Measurements from ENCODE around the gene FGD4. TPM values are rescaled to one million over a fixed set of nuclear protein-coding genes. Genes with fewer than 3 reads are reported as not detected.

Gene FGD4
- total RNA-seq, 8 experiments from 2014 or later: 1.6 to 35.0 (median 19.4) TPM

DNA sequence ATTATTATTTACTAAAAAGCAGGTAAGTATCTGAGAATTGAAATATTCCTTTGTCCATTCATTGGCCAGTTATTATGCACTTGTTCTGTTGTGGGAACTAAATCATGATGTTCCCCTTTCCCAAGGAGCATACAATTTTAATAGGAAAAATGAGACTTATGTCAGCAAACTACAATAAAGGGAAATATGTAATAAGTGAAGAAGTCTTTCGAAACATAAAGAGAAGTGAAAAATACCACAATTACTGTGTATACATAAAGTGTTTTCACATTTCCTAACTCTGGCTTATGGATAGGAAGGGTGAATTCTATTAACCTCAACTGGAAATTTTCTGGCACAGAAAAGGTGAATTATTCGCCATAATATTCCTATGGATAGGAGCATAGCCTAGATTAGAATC lies 201.3 kb downstream of the FGD4 start:
- 92 to 100% (median 94%) methylated on average over 2 of the region's 2 CpGs; no CpG with 5 or more reads in 2 of the 10 experiments for WGBS, 10 experiments
- in situ Hi-C loops (cut with MboI; ENCODE audit: low pct_unique_long_range_greater_than_20kb in 2 of 9, low sequenced_read_pairs in 9 of 9, unreplicated experiment in 9 of 9): no loop called here

DNA sequence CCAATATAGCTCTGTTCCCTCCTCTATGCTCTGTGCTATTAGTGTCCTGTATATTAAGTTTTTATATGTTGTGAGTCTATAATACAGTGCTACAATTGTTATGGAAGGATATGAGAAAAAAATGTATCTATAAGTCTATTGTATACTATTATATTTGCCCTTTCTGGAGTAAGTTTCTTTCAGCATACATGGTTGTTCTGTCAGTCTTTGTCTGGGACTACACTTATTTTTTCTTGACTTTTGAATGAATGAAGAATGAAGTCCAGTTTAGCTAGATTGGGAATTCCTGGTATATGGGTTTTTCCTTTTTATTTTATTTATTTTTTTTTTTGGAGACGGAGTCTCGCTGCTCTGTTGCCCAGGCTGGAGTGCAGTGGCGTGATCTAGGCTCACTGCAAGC lies 203.7 kb downstream of the FGD4 start:
- WGBS, 10 experiments: 80 to 100% (median 98%) methylated on average over 1 to 3 of the region's 3 CpGs; no CpG with 5 or more reads in 4 of the 10 experiments
- no peak overlapping the region for H3K4me3 ChIP-seq
- no peak overlapping the region for H3K27ac ChIP-seq
- in situ Hi-C loops (cut with MboI; ENCODE audit: low pct_unique_long_range_greater_than_20kb in 2 of 9, low sequenced_read_pairs in 9 of 9, unreplicated experiment in 9 of 9): no loop called here
- ATAC-seq (replicated peaks in 6 of 8): no peak
- no peaks in the 10 kb centered on the region for H3K4me1 ChIP-seq (replicated peaks in 1 of 2)

More for the DNA sequence above, 201.3 kb downstream of the FGD4 start:
- H3K4me1 ChIP-seq (replicated peaks in 1 of 2): peaks cover 0 to 5% of the 10 kb centered on the region in 2 donors
- no peak overlapping the region for H3K4me3 ChIP-seq
- no peak overlapping the region for H3K27ac ChIP-seq
- no peak for ATAC-seq (replicated peaks in 6 of 8)

DNA sequence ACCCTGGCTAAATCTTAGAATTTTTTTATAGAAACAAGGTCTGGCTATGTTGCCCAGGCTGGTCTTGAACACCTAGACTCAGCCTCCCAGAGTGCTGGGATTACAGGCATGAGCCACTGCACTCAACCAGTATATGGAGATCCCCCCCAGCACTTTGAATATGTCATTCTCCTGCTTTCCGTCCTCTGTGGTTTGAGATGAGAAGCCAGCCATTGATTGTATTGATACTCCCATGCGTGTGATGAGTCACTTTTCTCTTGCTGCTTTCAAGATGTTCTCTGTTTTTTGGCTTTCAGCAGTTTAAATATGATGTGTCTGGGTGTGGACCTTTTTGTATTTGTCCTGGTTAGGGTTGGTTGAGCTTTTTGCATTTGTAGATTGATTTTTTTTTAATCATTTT lies 204.5 kb downstream of the FGD4 start:
- ATAC-seq (replicated peaks in 6 of 8): peak in 3 of 8 experiments; percentile 63 to 99 (median 98)
- 0 to 100% (median 88%) methylated on average over 1 to 2 of the region's 2 CpGs for WGBS, 10 experiments
- peaks cover 0 to under 1% of the 10 kb centered on the region in 2 donors for H3K4me1 ChIP-seq (replicated peaks in 1 of 2)
- H3K4me3 ChIP-seq: no peak overlapping the region
- in situ Hi-C loops (cut with MboI; ENCODE audit: low pct_unique_long_range_greater_than_20kb in 2 of 9, low sequenced_read_pairs in 9 of 9, unreplicated experiment in 9 of 9): no loop called here
- H3K27ac ChIP-seq: no peak overlapping the region

DNA sequence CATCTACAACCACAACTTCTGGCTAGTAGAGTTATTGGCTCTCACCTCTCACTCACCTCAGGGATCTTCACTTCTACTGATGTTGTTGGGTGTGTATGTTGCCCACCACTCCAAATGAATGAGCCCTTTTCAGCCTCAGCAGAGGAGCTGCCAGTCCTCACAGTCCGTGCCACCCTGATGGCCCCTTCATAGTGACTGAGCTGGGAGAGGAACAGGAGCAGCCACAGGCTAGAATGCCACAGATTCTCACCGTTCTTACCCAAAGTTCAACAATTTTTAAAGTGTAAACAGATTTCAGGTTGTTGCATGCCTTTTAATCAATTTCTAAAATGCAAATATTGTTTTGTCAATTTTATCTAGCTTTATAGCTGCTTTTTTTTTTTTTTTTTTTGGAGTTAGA lies 205.2 kb downstream of the FGD4 start:
- Histone ChIP-seq H3K27ac (no peak overlapping the region), H3K4me1 (replicated peaks in 1 of 2) (peaks cover 0 to 4% of the 10 kb centered on the region in 2 donors), H3K4me3 (no peak overlapping the region)
- in situ Hi-C loops (cut with MboI; ENCODE audit: low pct_unique_long_range_greater_than_20kb in 2 of 9, low sequenced_read_pairs in 9 of 9, unreplicated experiment in 9 of 9): no loop called here
- 50 to 100% (median 89%) methylated on average over 1 to 2 of the region's 2 CpGs; no CpG with 5 or more reads in 2 of the 10 experiments for WGBS, 10 experiments
- no peak for ATAC-seq (replicated peaks in 6 of 8)

DNA sequence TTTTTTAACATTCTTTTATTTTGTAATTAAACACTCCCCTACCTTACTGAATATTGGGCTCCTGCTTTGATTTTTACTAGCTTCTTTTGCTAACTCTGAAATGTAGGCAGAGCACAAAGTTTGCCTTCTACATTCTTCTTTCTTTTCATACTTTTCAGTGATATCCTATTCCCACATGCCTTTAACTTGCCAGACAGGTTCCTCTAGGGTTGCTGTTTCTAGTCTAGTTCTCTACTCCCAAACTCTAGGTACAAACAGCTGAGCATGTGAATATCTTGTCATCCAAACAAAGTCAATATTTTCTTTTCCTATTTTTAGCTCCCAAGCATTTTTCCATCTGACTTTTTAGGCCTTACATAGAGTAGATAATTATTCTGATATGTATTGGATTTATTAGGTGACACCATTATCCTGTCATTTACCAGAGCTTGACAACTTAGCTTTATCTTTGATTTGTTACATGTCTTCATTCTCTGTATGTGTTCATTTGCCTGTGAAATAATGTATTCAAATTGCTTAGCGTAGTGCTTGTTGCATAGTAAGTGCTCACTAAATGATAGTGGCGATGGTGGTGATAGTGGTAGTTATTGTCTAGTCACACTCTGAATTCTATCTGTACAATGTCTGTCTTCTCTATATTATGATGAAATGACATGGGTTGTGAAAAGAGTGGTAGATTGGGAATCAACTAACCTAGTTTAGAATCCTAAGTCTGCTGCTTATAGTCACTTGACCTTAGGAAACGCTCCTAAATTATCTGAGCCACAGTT lies 206.2 kb downstream of the FGD4 start:
- 90 to 100% (median 98%) methylated on average over 1 to 3 of the region's 3 CpGs; no CpG with 5 or more reads in 2 of the 10 experiments for WGBS, 10 experiments
- Histone ChIP-seq H3K4me1 (replicated peaks in 1 of 2) (peaks cover 0 to 4% of the 10 kb centered on the region in 2 donors), H3K4me3 (no peak overlapping the region), H3K27ac (no peak overlapping the region)
- in situ Hi-C loops (cut with MboI; ENCODE audit: low pct_unique_long_range_greater_than_20kb in 2 of 9, low sequenced_read_pairs in 9 of 9, unreplicated experiment in 9 of 9): no loop called here
- ATAC-seq (replicated peaks in 6 of 8): no peak

DNA sequence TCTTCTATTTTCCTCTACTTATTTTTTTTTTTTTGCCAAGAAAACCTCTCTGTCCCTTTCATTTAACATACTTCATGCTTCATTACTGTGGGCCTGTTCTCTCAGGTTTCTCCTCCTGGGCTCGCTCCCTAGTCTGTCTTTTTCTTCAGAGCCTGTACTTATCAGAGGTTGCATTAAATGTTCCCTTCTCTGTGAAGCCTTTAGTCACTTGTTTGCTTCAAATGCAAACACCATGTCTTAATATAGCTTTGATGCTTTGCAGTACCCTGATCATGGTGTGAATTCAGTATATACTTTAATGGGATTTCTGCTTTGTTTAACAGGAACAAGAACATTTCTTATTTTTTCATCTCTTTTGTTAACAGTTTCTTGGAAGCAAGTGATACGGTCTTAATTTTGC lies 207.1 kb downstream of the FGD4 start:
- no peak overlapping the region for H3K27ac ChIP-seq
- WGBS, 10 experiments: 50 to 100% (median 91%) methylated on average over 1 to 2 of the region's 2 CpGs; no CpG with 5 or more reads in 1 of the 10 experiments
- no peak overlapping the region for H3K4me3 ChIP-seq
- no peak for ATAC-seq (replicated peaks in 6 of 8)
- H3K4me1 ChIP-seq (replicated peaks in 1 of 2): peaks cover 0 to 4% of the 10 kb centered on the region in 2 donors
- in situ Hi-C loops (cut with MboI; ENCODE audit: low pct_unique_long_range_greater_than_20kb in 2 of 9, low sequenced_read_pairs in 9 of 9, unreplicated experiment in 9 of 9): no loop called here

DNA sequence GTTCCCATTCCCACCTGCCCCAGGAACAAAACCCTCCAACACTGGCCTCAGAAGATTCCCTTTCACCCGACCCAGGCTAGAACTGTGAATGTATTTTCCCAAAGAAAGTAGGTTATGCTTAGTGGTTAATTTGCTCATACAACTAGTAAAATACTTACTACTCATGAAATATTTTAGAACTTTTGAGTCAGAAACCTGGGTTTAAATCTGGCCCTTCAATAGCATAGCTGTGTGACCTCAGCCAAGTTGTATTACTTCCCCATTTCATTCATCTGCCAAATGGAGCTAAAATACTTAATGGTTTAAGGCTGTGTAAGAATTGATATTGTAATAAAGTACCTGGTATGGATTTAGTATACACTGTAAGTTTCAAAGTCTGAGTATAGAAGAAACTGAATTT lies 210.6 kb downstream of the FGD4 start:
- peaks cover 0 to 4% of the 10 kb centered on the region in 2 donors for H3K4me1 ChIP-seq (replicated peaks in 1 of 2)
- 57 to 100% (median 100%) methylated on average over 1 of the region's 1 CpG; no CpG with 5 or more reads in 5 of the 10 experiments for WGBS, 10 experiments
- ATAC-seq (replicated peaks in 6 of 8): no peak
- no peak overlapping the region for H3K4me3 ChIP-seq
- in situ Hi-C loops (cut with MboI; ENCODE audit: low pct_unique_long_range_greater_than_20kb in 2 of 9, low sequenced_read_pairs in 9 of 9, unreplicated experiment in 9 of 9): no loop called here
- H3K27ac ChIP-seq: no peak overlapping the region

DNA sequence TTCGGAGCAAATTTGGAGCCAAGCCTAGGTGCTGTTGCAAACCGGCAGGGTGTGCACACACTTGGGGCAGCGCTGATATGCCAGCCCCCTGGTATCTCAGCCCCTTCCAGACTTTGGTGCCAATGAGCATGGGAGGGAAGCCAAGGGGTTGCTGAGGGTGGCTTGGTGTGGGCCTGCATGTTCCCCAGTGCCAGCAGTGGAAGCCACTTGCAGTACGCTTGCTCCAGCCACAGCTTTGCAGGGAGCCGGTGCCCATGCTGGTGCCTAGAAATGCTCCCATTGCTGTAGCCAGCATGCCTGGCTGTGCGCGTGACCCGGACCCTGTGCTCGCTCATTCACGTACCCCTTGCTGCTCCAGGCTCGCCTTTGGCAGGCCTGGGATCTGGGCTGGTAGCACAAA lies 212.6 kb downstream of the FGD4 start:
- H3K27ac ChIP-seq: no peak overlapping the region
- peaks cover 0 to 4% of the 10 kb centered on the region in 2 donors for H3K4me1 ChIP-seq (replicated peaks in 1 of 2)
- H3K4me3 ChIP-seq: no peak overlapping the region
- WGBS, 10 experiments: 60 to 100% (median 92%) methylated on average over 1 to 5 of the region's 11 CpGs; no CpG with 5 or more reads in 4 of the 10 experiments
- in situ Hi-C loops (cut with MboI; ENCODE audit: low pct_unique_long_range_greater_than_20kb in 2 of 9, low sequenced_read_pairs in 9 of 9, unreplicated experiment in 9 of 9): no loop called here
- ATAC-seq (replicated peaks in 6 of 8): no peak

DNA sequence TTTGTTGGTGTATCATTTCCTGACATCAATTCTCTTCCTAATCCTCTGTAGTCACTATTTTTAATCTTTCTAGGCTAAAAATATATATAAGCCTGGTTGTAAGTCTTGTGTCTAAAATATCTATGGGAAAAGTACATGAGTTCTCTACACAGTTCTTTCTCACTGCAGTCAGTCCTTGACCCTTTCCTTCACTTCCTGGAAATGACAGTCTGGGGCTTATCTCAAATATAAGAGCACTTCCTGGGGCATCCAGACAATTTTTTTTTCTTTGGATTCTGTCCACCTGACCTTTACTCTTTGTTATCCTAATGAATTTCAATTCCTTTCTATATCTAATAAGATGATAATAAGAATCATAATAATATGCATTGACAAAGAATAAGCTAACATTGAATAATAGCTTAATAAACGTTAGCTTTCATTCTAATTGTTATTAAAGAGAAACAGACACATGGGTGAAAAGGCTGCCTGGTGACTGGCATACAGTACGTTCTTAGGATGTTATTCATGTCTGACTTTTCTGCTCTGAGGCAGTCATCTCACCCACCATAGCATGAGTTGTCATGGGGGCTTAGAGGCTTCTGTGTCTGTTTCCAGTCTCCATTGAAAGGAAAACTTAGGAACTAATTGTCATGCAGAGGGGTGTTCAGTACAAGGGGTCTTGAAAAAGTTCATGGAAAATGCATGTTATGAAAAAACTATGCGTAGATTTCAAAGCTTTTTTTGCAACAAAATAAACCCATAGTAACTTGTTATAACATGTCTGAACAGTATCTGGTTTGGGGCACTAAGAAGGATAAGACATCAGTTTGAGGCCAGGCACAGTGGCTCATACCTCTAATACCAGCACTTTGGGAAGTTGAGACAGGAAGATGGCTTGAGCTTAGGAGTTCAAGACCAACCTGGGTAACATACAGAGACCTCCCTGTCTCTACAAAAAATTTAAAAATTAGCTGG lies 213.6 kb downstream of the FGD4 start:
- Histone ChIP-seq H3K27ac (no peak overlapping the region), H3K4me1 (replicated peaks in 1 of 2) (peaks cover 0 to 4% of the 10 kb centered on the region in 2 donors), H3K4me3 (no peak overlapping the region)
- in situ Hi-C loops (cut with MboI; ENCODE audit: low pct_unique_long_range_greater_than_20kb in 2 of 9, low sequenced_read_pairs in 9 of 9, unreplicated experiment in 9 of 9): no loop called here
- WGBS, 10 experiments: 36 to 100% (median 93%) methylated on average over 1 to 3 of the region's 3 CpGs
- no peak for ATAC-seq (replicated peaks in 6 of 8)

DNA sequence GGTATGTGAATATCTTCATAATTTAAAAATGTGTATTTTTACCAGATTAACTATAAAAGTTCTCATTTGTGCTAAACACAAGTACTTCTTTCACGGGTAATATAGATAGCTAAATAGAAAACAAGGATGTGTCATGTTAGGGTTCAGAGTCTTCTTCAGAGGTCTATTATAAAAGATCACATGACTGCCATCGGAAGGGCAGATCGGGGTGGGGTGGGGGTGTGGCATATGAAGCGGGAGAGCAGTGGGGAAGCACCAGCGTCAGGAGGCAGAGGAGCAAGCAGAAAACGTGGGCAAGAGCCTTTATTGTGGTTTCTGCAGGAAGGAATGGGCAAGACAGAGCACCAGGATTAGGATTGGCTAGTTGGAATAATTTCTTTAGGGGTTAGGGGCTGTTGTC lies 216.1 kb downstream of the FGD4 start:
- WGBS, 10 experiments: 40 to 100% (median 88%) methylated on average over 1 to 3 of the region's 6 CpGs; no CpG with 5 or more reads in 3 of the 10 experiments

DNA sequence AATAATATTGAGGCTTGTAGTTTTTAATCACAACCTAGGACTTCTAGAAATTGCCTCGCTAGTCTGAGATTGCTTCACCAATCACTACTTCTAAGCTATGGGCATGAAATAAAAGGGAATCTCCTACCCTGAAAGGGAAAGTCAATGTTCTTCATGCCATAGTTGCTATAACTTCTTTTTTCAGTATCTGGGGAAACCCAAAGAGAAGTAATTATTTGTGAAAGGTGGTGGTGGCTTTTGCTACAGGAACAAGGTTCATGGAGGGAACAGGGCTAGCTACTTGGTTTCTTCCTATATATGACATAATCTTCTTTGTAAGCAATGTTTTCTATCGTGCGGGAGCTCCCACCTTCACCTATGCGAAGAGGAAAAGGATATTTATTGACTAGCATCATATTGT lies 218.2 kb downstream of the FGD4 start:
- Histone ChIP-seq H3K27ac (no peak overlapping the region), H3K4me1 (replicated peaks in 1 of 2) (no peaks in the 10 kb centered on the region), H3K4me3 (no peak overlapping the region)
- WGBS, 10 experiments: 80 to 100% (median 91%) methylated on average over 1 to 4 of the region's 4 CpGs; no CpG with 5 or more reads in 2 of the 10 experiments
- ATAC-seq (replicated peaks in 6 of 8): no peak
- in situ Hi-C loops (cut with MboI; ENCODE audit: low pct_unique_long_range_greater_than_20kb in 2 of 9, low sequenced_read_pairs in 9 of 9, unreplicated experiment in 9 of 9): no loop called here

More for the DNA sequence above, 216.1 kb downstream of the FGD4 start:
- Histone ChIP-seq H3K27ac (no peak overlapping the region), H3K4me3 (no peak overlapping the region), H3K4me1 (replicated peaks in 1 of 2) (no peaks in the 10 kb centered on the region)
- ATAC-seq (replicated peaks in 6 of 8): no peak
- in situ Hi-C loops (cut with MboI; ENCODE audit: low pct_unique_long_range_greater_than_20kb in 2 of 9, low sequenced_read_pairs in 9 of 9, unreplicated experiment in 9 of 9): no loop called here

DNA sequence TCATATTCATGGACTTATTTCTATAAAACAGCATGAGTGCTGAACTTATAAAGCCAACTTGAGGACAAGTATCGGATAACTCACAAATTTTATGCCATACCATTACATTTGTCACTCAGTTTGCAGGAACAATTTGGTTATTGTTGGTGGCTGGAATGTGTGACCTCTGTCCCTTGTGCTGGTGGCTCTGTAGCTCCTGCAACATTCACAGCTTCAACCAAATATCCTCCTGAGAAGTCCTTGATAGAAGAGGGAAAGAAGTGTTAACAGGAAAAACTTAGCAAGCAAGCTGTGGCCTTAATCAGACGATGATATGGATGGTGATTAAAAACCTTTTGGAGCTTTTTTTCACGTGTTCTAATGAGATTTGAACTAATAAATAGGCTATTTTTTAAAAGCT lies 218.8 kb downstream of the FGD4 start:
- Histone ChIP-seq H3K4me1 (replicated peaks in 1 of 2) (no peaks in the 10 kb centered on the region), H3K4me3 (no peak overlapping the region), H3K27ac (no peak overlapping the region)
- ATAC-seq (replicated peaks in 6 of 8): no peak
- 60 to 100% (median 94%) methylated on average over 1 to 3 of the region's 3 CpGs; no CpG with 5 or more reads in 1 of the 10 experiments for WGBS, 10 experiments
- in situ Hi-C loops (cut with MboI; ENCODE audit: low pct_unique_long_range_greater_than_20kb in 2 of 9, low sequenced_read_pairs in 9 of 9, unreplicated experiment in 9 of 9): no loop called here

DNA sequence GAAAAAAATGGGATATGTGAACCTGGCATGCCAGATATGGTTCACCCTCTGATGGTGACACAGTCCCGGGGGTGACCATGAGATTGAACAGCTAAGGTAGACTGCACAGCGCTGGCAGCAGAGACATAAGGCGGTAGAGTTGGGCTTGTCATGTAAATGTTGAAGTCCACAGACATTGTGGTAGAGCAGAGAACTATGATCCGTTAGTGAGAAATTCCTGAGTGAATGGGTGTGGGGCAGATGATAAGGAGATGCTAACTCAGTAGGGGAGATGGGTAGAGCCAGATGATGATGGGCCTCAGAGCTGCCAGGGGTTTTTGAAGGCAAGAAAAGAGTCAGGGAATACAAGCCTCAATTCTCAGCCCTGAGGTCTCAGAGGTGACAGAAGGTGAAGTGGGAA lies 228.6 kb downstream of the FGD4 start:
- Histone ChIP-seq H3K27ac (no peak overlapping the region), H3K4me3 (no peak overlapping the region), H3K4me1 (replicated peaks in 1 of 2) (no peaks in the 10 kb centered on the region)
- WGBS, 10 experiments: 67 to 100% (median 89%) methylated on average over 1 to 4 of the region's 4 CpGs; no CpG with 5 or more reads in 2 of the 10 experiments
- ATAC-seq (replicated peaks in 6 of 8): no peak
- in situ Hi-C loops (cut with MboI; ENCODE audit: low pct_unique_long_range_greater_than_20kb in 2 of 9, low sequenced_read_pairs in 9 of 9, unreplicated experiment in 9 of 9): no loop called here
